Amniotic stem cell (primary cell): Measurements from ENCODE around the gene RAB14.

Source experiments
- DNase-seq: peaks from one replicate; lab custom pipeline; 2025; lab: John Stamatoyannopoulos, UW

Gene RAB14

DNA sequence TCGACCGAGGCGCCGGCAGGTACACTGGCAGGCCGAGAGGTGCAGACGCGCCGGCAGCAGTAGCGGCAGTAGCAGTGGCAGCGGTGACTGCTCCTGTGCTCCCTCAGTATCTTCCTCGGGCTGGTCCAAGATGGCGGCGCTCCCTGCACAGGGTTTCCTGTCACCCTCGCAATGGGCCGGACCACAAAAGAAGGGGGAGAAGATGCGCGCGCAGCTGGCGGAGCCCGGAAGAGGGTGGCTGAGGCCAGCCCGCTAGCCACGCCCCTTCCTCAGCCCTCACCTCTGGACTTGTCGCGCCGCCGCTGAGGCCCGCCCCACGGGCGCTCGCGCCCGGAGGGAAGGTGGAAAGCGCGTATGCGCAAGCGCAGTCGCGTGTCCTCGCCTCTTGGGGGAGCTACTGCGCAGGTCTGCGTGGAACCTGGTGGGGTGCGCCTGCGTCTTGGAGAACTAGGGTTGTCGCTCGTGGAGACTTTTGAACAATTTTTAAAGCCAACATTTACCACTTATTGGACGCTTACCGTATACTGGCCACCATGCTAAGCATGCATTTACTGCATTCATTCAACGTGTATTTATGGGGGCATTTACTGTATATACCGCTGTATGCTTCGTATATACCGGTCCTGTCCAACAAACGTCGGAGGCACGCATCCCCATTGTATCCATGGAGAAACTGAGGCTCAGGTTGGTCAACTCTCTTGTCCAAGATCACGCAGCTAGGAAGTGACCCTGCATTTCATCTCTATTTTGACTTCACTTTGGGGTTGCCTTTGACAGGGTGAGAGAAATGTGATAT lies at the start of gene RAB14:
Gene RAB14 (minus strand): TSS at position 132 of the 796 bp plus-strand sequence. CDS start 8,457 bp downstream, outside the sequence.
- DNase-seq = peak; percentile 97

DNA sequence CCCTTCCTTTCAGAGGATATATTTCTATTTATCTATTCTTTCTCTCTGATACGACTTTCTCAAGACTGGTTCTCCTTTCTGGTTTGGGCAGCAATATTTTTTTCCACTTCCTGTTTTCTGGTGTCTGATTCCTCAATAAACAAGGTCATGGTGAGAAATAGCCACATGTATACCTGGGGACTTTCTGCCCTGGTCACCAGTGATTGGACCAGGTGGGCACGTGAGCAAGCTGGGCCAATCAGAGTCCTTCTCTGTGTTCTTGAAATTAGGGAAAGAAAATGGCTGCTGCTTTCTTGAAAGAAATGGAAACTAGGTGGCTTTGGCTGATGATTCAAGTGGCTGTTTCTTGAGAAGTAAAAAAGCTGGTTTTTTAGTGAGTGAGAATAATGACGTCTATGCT lies 47.9 kb upstream of the RAB14 start:
- DNase-seq = no peak

DNA sequence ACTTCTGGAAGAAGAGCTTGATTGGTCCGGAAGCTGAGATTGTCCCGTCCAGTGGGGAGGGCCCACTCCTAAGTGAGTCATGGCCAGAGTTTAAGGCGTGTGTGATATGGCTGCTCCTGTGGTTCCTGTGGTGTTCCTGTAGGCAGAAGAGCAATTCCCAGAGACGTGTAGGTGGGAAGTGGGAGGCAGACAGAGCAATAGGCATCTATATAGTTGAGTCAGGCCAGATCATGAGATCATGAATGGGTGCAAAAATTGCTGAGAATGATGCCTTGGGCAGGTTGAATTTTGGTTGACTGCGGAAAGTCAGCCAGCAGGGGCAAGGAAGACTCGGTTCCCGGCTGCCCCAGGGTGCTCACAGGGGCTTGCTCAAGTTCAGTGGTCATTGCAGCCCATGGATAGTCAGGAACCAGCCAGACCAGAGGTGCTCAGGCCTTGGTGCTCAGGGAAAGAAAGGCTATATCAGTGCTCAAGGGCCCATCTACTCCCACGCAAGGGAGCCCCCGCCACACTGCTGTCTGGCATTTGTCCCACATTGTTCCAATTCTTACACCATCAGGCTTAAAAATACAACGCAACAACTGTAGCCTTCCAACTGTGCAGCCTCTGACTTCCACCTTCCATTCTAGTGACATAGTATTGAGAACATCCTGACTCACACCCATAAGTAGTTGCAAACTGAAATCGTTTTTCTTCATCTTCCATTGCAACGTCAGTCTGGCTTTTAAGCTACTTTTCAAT lies 45.3 kb upstream of the RAB14 start:
- peak; percentile 26 for DNase-seq

DNA sequence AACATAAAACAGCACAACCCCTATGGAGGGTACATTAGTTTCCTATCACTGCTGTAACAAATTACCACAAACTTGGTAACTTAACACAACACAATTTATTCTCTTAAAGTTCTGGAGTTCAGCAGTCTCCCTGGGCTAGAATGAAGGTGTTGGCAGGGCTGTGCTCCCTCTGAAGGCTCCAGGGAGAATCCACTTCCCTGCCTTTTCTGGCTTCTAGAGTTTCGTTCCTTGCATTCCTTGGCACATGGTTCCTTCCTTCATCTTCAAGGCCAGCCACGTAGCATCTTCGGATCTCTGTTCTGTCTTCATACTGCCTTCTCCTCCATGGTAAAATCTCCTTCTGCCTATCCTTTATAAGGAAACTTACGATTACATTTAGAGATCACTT lies 41.3 kb upstream of the RAB14 start:
- no peak for DNase-seq

DNA sequence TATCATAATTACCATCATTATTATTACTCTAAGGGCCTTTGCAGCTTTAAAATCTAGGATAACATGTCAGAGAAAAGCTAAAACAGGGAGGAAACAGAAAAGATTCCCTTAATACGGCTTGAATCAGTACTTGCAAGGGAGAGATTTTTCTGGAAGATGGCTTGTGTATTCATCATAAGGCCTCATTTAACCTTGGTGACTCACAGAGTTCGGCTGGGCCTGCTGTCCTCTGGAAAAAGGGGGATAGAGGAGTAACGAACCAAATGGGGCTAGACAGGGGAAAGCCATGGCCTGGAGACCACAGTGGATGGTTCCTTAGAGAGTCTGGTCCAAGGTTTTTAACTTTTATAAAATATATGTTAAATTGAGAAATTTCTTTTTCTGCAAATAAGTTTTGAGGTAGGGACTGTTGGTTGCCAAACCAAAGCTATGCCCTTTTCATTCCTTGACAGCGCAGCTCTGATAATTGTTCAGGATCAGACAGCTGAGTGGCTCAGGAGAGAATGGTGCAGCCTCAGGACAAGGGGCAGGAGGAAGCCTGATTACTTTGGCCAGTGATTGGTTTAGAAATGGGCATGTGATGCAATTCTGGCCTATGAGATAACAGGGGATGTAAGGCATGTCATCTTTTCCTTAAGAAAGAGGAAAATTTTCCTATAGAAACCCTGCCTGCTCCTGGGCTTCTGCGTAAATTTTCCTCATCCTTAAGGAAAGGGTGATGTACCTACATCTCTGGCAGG lies 40.7 kb upstream of the RAB14 start:
- peak; percentile 38 for DNase-seq

DNA sequence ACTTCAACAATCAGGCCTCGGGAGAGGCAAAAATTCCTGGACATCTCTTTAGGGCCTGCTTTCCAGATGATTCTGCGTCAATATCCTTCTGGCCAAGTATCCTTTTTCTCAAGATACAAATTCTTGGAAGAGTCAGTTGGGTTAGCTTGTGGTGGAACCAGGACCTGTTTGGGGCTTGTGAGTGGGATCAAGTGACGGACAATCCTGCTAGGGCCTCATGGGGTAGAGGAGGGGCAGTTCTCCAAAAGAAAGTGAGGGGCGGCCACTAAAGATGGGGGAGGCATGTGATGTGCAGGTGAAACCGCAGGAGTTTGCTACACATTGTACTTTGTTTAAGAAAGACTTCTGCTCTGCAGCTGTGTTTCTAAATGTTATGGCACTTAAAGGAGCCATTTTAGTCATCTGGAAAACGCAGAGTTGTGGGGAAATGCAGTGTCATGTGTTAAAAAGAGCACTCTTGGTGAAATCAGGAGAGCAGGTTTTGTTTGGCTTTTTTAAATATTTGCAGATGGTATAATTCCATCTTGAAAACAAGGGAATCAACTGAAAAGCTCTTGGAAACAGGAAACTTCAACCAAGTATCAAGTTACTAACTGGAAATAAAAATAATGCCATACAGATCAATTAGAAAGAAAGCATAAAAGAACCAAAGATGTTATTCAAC lies 38.9 kb upstream of the RAB14 start:
- DNase-seq = no peak

DNA sequence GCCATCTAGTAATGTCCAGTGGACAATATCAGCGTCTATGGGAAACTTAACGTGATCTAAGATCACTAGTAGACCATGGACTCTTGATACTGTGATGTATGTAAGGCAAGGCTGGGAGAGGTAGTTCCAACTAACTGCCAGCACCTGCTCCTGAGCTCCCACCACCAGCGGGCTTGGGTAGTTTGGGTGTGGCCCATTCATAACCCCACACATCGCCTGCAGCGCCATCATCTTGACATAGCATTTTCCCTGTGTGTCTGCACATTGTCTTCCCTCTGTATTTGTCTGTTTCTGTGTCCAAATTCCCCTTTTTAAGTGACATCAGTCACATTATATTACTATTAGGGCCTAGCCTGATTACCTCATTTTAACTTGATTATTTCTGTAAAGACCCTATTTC lies 38.2 kb upstream of the RAB14 start:
- no peak for DNase-seq

DNA sequence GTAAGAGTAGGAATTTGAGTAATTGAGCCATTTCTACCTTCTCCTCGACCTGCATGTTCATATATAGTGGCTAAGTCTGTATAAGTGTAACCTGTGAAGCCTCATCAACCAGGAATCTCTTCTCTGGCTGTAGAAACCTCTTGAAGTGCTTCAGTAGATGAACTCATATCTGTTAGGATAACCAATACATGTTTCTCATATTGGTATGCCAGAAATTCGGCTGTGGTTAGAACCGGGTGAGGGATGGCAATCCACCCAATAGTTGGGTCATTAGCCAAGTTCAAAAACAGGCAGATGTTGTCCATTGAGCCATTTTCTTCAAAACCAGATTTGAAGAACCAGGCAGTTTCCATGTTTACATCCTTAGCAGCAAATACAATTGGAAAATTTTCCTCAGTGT lies 37.4 kb upstream of the RAB14 start:
- DNase-seq = no peak

DNA sequence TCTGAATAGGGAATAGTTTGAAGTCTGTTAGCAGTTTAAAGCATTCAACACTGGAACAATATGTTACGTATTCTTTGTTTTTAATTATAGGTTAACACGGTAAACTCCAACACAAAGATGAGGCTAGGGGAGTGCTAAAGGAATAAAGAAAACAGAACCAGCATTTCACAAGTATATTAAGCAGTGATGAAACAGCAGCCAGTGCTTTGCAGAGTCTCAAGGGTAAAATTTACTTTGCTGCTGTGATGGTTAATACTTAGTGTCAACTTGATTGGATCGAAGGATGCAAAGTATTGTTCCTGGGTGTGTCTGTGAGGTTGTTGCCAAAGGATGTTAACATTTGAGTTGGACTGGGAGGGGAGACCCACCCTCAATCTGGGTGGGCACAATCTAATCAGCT lies 36.2 kb upstream of the RAB14 start:
- DNase-seq = no peak

DNA sequence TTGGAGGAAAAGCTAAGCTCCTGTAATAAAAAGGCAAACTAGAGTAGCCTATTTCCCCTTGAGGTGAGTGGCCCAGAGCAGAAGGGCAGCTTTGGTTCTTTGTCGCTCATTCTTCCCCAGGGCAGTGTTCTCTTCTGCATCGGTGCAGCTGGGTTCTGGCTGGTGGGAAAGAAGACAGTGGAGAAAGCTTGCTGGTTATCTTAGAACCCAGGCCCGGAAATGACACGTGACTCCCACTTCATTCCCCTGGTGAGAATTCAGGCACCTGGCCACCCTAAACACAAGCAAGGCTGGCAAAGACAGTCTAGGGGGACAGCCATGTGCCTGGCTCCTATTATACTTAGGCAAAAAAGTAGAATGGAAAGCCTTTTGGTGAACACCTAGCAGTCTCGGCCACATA lies 33.8 kb upstream of the RAB14 start:
- no peak for DNase-seq

DNA sequence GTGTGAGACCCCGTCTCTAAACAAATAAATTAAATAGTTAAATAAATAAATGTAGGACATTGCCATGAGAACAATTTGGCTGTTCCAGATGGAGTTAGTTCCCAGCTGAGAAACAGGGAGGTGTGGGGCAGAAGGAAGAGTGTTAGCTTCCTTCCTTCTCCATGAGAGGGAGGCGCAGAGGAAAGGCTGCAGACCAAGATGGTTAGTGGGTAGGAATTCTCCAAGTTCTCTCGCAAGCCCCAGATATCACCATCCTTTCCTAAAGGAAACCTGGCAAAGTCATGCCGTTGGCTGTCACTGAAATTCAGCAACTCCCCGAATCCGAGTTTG lies 33.1 kb upstream of the RAB14 start:
- DNase-seq = no peak

DNA sequence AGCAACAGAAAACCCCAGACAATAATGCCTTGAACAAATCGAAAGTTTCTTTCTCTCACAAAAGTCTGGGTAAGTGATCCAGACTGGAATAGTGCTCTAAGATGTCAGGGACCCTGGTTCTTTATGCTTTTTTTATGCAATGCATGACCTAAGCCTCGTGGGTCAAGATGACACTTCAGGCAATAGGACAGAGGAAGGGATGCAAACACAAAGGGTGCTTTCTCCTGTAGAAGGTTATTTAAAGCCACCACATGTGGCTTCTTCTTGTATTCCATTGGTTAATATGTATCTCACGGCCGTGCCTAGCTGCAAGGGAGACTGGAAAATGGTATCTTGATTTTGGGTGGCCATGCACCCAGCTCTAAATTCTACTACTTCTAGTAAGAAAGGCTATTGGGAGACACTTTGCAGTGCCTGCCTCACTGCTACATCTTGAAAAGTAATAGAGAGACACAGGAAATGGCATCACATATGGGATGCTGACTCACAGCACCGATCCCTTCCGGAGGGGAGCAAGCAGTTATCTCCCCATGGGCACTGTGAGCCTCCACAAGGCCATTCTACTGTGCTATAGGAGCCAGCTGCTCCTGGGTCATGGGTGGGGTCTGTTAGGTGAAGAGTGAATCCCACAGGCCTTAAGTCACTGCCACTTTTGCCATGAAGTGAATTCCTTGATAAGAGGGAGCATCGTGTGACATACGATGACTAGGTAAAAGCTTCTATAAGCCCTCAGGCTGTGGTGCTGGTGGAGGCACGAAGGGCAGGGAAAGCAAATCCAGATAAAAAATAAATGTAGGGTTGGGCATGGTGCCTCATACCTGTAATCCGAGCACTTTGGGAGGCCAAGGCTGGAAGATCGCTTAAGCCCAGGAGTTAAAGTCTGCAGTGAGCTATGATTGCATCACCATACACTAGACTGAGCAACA lies 32.5 kb upstream of the RAB14 start:
- DNase-seq = no peak

DNA sequence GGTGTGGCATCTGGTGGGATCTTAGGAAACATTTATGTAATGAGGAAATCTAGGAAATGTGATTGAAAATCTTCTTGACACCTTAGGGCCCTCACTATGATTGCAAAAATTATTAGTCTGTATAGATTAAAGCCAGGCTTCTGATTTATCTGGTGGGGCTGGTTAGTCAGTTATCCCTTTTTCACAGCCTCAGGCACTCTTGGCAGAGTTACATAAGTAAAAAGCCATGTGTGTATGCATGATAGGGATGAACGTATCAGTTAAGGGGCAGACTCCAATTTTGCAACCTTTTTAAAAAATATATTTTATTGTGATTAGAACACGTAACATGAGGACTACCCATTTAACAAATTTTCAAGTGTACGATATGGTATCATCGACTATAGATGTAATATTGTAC lies 30.6 kb upstream of the RAB14 start:
- no peak for DNase-seq

DNA sequence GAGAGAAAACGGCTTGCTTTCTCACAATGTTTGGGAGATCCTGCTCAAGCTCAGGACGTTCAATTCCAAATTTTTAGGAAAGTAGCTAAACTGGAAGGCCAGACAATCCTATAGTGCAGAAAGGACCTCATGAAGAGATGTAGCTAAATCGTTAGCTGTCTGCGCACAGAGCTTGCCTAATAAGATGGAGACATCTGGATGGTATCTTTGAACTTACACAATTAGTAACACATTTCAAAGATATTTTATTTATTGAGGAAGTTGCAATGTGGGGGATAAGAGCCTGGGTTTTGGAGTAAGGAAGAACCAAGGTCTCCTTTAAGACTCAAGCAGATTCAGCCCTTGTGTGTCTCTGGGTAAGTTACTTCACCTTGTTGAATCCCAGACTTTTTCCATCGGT lies 28.6 kb upstream of the RAB14 start:
- DNase-seq = no peak

DNA sequence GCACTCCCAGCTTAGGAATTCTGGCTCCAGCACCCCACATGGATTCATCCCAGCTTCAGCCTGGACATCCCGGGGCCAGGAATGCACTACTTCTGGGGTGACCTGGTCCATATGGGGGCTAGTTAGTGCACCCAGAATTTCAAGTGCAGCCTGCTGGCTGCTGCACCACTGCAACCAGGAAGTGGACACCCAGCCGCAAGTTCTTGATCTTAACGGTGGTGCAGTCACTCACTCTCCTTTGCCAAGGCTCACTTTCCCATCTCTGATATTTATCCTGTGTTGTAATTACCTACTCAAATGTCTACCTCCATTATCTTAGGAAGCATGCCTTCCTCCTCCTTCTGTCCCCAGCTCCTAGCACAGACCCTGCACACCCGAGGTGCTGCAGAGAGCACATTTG lies 26.2 kb upstream of the RAB14 start:
- no peak for DNase-seq

DNA sequence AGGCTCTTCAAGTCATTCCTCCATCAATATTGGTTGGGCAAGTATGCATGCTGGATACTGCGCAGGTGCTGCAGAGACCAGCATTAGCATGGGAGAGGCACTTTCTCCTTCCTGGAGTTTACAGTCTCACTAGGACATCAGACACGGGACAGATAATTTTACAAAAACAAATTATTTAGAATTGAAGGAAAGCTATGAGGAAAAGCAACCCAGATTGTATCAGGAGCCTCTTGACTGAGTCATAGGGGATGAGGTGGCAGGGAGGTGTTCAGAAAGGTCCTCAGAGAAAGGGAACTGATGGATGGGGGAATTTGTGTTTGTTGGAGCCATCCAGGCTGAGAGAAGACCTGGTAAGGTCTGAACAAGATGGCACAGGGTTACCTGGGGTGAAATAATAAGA lies 24.5 kb upstream of the RAB14 start:
- no peak for DNase-seq

DNA sequence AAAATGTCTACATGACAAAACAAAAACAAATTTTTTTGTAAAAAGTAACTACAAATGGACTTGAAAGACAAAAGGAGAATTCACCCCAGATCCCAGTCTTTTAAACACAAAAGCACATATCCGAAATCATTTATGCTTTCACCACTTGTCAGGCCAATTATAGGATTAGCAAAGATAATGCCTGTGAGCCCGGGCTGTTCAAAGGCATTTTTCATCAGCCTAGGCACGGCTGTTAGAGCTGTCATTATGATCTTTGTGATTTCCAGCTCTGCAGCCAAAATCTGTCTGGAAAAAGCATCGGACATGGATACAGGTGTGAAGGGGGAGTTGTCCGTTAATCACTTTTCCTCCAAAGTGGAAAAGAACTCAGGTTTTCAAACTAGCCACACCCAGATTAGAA lies 23.6 kb upstream of the RAB14 start:
- no peak for DNase-seq

DNA sequence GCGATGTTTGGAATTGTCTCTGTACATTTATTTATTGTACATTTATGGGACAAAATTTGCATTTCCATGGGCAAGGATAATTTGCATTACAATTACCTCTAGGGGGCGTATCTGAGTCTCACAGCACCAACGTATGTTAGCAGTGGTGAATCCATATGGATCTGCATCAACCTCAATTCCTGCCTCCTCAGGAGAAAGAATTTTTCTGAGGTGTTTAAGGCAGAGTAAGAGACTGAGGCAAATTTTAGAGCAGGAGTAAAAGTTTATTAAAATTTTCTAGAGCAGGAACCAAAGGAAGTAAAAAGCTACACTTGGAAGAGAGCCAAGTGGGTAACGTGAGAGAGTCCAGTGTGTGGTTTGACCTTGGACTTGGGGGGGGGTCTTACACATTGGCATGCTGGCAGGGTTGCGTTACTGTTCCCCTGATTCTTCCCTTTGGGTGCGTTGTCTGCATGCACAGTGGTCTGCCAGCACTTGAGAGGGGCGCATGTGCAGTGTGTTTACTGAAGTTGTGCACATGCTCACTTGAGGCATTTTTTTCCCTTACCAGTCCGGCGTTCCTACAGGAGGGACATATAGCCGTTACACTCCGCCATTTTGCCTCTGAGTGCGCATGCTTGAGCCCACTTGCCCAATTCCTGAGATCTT lies 21.0 kb upstream of the RAB14 start:
- peak; percentile 60 for DNase-seq

DNA sequence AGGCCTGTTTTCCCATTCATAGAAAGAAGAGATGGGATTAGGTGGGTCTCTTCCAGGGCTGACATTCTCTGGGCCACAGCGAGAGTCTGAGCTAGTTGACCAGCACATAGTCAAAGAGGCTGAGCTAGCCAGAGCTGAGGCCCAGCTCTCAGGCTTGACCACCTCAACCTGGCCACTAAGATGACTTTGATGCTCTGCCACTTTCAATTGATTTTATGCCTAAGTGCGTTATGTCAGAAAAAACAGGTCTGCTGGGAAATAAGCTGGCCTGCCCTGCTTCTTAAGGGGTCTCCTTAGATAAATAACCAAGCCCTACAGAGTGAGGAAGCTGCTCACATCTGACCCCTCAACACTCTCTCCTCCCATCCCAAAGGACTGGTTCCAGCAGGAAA lies 20.0 kb upstream of the RAB14 start:
- no peak for DNase-seq

DNA sequence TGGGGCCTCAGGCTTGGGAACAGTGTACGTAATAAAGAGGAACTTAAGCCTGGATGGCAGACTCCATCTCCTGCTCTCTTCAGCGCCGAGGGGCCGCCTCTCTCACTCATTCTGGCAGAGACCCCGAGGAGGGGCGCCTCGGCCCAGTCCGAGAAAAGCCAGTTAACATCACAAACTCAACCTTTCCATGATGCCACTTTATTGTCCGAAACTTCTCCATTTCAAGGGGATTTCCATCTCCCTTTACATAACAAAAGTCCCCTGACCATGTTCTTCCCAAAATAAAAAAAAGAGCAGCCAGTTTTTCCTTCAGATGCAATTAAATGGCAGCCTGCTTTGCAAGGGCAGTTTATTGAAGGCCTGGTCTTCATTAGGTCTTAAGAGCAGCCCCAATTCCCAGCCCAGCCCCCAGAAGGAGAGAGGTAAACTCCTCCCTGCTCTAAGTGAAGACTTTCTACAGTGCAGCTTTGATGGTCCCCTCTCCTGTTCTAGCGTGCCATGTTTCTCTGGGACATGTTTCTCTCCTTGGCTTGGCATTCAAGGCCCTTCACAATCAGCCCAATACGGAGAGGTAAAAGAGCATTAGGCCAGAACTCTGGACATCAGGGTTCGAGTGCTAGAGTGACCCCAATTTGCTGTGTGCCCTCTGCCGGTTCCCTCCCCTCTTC lies 19.5 kb upstream of the RAB14 start:
- DNase-seq = no peak
